ENCODE results near the gene SEPHS1. TPM values are rescaled to one million over a fixed set of nuclear protein-coding genes. Genes with fewer than 3 reads are reported as not detected.

SEPHS1 gene
- total RNA-seq, 1 donor, result 18.1 TPM

DNA sequence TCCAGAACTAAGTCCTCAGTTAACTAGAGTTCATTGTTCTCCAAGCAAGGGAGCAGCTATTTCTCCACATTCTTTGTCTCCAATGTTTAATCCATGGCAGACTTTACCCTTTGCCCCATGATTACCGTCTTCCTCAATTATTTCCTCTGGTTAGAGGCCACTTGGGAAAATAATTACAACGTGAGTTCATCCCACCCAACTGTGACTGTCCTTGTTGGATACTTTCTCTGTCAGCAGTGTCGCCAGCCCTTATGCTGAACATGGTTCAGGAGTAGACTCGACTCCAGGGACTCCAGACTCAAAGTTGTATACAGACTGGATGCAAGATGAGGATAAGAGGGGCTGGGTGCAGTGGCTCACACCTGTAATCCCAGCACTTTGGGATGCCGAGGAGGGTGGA, 17.1 kb upstream of the SEPHS1 start:
- TF ChIP-seq, protein P1, sequence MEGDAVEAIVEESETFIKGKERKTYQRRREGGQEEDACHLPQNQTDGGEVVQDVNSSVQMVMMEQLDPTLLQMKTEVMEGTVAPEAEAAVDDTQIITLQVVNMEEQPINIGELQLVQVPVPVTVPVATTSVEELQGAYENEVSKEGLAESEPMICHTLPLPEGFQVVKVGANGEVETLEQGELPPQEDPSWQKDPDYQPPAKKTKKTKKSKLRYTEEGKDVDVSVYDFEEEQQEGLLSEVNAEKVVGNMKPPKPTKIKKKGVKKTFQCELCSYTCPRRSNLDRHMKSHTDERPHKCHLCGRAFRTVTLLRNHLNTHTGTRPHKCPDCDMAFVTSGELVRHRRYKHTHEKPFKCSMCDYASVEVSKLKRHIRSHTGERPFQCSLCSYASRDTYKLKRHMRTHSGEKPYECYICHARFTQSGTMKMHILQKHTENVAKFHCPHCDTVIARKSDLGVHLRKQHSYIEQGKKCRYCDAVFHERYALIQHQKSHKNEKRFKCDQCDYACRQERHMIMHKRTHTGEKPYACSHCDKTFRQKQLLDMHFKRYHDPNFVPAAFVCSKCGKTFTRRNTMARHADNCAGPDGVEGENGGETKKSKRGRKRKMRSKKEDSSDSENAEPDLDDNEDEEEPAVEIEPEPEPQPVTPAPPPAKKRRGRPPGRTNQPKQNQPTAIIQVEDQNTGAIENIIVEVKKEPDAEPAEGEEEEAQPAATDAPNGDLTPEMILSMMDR (IDR thresholded peaks at IDR 0.05; ENCODE audit: insufficient read depth, low read depth, low read length), result no peak
- no peak overlapping the region for H3K4me3 ChIP-seq (ENCODE audit: low read depth, low read length)
- DNase-seq (ENCODE audit: low read depth), result no peak

DNA sequence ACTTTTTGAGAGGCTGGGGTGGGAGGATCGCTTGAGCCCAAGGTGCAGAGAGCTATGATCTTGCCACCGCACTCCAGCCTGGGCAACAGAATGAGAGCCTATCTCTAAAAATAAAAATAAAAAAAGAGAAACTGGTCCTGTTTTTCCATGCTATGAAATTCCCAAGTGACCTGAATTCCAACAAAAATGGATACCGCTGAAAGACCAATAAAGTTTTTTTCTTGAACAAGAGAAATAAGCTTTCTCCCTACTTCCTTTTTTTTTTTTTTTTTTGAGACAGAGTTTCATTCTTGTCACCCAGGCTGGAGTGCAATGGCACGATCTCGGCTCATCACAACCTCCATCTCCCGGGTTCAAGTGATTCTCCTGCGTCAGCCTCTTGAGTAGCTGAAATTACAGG, 12.5 kb upstream of the SEPHS1 start:
- DNase-seq (ENCODE audit: low read depth), result no peak
- TF ChIP-seq, protein P1 (IDR thresholded peaks at IDR 0.05; ENCODE audit: insufficient read depth, low read depth, low read length), result no peak
- H3K4me3 ChIP-seq (ENCODE audit: low read depth, low read length), result no peak overlapping the region

DNA sequence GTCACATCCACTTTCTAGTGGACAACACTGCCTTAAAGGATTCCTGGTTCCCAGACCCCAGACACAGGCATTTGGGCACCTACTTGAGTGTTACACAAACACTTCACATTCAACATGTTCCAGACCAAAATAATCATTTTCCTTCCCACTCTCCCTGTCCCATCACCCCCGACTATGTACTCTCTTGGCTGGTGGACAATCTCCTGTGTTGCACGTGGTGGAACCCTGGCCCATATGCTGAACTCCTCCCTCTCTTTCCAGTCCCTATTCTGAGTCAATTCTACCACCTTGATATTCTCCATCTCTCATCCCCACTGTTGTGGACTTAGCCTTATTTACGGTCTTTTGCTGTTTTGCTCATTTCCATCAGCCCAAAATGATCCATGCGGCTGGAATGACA, 8.3 kb upstream of the SEPHS1 start:
- TF ChIP-seq, protein P1 (IDR thresholded peaks at IDR 0.05; ENCODE audit: insufficient read depth, low read depth, low read length), result no peak
- DNase-seq (ENCODE audit: low read depth), result no peak
- H3K4me3 ChIP-seq (ENCODE audit: low read depth, low read length), result no peak overlapping the region

DNA sequence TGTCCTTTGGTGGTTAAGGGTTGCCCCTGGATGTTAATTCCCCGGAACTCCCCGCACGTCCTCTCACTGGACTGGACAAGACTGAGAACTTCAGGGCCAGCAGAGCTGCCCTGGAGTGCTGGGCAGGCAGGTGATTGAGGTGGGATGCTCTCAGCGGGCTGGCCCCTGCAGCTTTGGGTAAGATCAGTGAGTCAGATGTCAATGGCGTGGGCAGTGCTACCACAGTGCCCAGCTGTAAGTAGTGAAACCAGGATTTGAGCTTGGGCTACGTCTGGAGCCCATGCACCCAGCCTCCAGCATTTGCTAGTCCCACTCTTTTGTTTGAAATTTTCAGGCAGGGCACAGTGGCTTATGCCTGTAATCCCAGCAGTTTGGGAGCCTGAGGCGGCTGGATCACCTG, 6.7 kb upstream of the SEPHS1 start:
- H3K4me3 ChIP-seq (ENCODE audit: low read depth, low read length), result no peak overlapping the region
- DNase-seq (ENCODE audit: low read depth), result no peak
- TF ChIP-seq, protein P1 (IDR thresholded peaks at IDR 0.05; ENCODE audit: insufficient read depth, low read depth, low read length), result no peak

DNA sequence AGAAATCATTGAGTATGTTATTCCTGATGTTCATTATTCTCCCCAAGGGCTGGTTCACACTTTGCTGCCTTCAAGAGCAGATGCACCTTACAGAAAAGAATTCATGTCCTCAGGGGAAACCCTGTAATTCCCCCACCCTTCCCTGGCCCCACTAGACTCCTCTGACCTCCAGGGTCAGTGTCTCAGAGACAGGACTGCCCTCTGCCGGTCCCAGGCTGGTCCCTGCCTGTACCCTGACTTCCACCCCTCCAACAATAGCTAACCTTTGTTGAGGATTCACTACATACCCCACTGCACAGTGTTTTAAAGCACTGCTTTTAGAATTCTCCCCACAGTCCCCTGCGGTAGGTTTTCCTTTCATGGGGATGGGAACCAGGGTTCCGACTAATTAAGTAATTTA, 4.4 kb upstream of the SEPHS1 start:
- TF ChIP-seq, protein P1 (IDR thresholded peaks at IDR 0.05; ENCODE audit: insufficient read depth, low read depth, low read length), result no peak
- DNase-seq (ENCODE audit: low read depth), result no peak
- H3K4me3 ChIP-seq (ENCODE audit: low read depth, low read length), result no peak overlapping the region

DNA sequence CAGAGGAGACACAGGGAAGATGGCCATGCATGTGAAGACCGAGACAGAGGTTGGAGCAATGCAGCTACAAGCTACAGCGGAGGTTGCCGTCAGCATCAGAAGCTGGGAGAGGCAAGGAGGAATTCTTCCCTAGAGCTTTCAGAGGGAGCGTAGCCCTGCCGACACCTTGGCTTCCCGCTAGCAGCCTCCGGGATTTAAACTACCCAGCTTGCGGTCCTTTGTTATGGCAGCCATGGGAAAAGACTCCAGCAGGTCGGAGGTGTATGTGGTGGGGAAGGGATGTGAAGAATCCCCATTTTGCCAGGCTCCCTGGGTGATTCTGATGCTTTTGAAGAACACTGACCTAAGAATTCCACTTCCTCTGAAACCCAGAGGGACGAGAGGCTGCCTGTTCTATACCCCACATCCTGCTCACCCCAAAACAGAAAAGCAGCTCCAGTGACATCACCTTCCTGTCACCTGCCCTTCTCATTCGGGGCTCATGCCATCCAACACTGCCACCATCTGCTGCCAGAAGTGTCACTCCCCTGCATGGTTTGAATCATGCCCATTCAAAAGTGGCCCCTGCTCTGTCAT, 3.3 kb upstream of the SEPHS1 start:
- no peak for DNase-seq (ENCODE audit: low read depth)
- H3K4me3 ChIP-seq (ENCODE audit: low read depth, low read length), result no peak overlapping the region
- TF ChIP-seq, protein P1 (IDR thresholded peaks at IDR 0.05; ENCODE audit: insufficient read depth, low read depth, low read length), result no peak

Measured in fibroblast of villous mesenchyme (primary cell).